NCI-H460 (cell line): ENCODE results near the gene NEMP1. TPM values are rescaled to one million over a fixed set of nuclear protein-coding genes. Genes with fewer than 3 reads are reported as not detected.
"Not testable (repeated sequence)": the region's sequence is repeated elsewhere in the genome, so short reads cannot be mapped to it uniquely, and the experiment has no call there.

Experiments
- DNase-seq: peaks from one replicate; pipeline ENCODE4 v3.0.0-alpha.2; 2016; ENCODE audit warnings: low read depth; ENCODE audit errors: extremely low read depth
- total RNA-seq: library from RNA; depleted of rRNA; stranded (reverse); fragments of >200 nt; shearing (Covaris generic); gene quantifications from 2 replicates; pipeline ENCODE4 v1.2.3, GENCODE V29; 2014

Gene NEMP1
- total RNA-seq, 1 experiment from 2014 or later, result 23.6 TPM

DNA sequence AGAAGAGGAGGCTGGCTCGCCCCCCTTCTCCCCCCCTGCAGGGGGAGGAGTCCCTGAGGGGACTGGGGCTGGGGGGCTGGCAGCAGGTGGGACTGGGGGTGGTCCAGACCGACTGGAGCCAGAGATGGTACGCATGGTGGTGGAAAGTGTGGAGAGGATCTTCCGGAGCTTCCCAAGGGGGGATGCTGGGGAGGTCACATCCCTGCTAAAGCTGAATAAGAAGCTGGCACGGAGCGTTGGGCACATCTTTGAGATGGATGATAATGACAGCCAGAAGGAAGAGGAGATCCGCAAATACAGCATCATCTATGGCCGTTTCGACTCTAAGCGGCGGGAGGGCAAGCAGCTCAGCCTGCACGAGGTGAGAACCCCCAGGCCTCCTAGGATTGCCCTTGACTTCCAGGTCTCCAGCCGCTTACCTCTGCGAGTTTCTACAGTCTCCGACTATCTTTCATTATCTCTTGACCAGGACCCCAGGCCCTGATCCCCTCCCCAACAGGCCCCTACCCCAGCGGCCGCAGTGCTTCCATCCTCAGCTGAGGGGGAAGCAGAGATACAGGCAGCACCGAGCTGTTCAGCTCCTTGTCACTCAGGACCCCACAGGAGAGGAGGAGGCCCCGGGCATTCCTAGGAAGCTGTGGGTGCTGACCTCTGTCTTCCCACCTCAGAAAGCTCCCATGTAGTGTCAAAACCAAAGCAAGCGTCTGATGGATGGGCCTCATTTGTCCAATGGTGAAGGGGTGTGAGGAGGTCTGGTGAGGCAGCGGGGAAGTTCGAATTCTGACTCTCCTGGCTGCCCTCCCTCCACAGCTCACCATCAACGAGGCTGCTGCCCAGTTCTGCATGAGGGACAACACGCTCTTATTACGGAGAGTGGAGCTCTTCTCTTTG is 13.3 kb upstream of the NEMP1 start:
- DNase-seq, result no peak

DNA sequence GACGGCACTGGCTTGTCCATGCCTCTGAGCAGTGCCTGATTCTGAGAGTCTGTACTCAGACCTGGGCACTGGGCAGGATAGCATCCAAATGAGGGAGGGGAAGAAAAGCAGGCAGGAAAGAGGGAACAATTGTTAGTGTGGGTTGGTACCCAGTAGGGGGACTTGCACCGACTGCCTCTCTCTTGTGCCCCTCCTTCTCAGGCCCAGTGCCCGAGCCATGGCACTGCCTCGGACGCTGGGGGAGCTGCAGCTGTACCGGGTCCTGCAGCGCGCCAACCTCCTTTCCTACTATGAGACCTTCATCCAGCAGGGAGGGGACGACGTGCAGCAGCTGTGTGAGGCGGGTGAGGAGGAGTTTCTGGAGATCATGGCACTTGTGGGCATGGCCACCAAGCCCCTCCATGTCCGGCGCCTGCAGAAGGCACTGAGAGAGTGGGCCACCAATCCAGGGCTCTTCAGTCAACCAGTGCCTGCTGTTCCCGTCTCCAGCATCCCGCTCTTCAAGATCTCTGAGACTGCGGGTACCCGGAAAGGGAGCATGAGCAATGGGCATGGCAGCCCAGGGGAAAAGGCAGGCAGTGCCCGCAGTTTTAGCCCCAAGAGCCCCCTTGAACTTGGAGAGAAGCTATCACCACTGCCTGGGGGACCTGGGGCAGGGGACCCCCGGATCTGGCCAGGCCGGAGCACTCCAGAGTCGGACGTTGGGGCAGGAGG is 12.5 kb upstream of the NEMP1 start:
- DNase-seq, result no peak

DNA sequence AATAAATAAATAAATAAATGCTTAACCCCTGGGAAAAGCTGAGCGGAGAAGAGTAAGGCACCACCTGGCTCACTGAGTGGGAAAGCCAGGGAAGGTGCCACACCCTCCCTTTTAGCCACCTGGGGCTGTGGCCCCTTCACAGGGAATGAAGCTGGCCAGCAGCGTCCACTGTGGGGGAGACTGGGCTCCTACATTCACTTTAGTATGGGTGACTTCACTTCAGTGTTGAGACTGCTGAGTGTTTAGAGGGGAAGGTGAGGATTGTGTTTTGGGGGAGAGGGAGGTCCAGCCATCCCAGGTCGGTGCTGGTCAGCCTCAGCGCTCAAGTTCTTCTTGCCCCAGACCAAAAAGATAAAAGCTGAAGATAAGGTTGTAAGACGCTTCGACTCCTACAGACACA is 11.9 kb upstream of the NEMP1 start:
- DNase-seq, result no peak

DNA sequence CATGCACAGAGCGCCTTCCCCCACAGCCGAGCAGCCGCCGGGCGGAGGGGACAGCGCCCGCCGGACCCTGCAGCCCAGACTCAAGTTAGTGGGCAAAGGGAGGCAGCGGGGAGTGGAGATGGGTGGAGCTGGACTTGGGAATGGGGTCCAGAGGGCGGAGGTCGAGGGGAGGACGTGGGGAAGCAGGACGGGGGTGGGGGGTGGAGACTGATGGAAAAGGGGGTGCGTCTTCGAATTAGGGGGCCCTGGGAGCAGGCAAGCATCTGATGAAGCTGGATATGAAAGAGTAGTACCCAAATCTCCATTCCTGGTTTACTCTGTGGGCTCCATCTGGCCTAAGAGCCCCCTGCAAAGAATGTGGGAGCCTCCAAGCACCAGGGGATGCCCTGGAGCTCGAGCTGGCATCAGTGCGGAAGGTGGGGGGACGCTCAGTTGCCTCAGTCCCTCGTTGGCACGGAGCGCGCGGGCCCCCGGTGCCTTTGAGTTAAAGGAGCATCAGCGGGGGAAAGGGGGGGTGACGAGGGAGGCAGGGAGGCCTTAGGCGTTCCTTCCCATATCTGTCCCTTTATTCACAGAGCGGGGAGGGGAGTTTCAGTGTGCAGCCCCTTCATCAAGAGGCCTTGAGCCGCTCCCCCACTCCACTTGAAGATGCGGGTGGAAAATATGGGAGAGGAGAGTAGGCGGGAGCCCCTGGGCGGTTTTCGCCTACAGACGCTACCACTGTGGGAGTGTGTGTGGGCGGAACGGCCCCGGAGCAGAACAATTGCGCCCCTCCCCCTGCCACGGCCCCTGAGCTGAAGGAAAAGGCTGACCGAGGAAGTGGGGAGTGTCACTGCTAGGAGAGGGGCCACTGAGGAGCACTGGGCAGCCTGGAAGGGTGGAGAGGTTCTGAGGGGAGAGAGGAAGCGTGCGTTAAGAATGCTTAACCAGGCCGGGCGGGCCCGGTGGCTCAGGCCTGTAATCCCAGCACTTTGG is 11.0 kb upstream of the NEMP1 start:
- DNase-seq, result no peak

DNA sequence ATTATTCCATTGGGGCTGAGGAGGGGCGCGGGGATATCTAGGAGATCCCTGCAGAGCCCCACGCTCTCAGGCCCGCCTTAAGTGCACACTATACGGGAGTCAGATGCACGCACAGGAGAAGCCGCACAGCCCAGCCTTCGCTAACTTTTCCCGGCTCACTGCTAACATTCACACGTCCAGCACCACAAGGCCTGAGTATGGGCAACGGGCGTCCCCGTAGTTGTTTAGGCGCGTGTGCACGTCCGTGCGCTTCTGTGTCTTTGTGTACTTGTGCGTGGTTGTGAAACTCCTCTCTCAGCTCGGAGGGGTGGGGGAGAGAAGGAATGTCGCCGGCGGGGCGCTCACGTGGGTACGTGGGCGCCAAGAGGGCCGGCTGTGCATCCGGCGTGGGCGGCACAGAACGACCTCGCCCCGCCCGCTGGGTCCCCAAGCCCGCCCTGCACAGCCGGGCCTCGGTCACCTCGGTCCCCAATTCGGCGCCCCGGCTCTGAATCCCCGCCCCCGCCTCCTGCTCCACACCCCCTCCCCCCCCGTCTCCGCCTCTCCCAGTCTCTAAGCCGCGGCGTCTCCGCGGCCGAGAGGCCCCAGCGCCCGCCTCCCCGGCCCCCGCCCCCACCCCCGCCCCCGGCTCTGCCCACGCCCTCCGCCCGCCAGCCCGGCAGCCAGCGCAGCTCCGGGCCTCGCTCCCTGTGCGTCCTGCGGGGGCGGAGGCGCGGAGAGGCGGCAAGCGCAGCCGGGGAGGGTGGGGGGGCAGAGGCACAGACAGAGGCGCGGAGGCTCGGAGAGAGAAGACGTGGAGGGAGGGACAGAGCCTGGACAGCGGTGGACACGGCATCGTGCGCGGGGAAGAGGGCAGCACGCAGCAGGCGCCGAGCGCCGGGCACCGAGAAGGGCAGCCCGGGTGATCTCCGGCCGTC is 10.0 kb upstream of the NEMP1 start, which contains the start of gene NAB2:
Gene NAB2, plus strand, starts transcription at position 761 of the 917 bp plus-strand sequence. CDS start 158 bp downstream, outside the sequence.
- DNase-seq, result peak; percentile 94

DNA sequence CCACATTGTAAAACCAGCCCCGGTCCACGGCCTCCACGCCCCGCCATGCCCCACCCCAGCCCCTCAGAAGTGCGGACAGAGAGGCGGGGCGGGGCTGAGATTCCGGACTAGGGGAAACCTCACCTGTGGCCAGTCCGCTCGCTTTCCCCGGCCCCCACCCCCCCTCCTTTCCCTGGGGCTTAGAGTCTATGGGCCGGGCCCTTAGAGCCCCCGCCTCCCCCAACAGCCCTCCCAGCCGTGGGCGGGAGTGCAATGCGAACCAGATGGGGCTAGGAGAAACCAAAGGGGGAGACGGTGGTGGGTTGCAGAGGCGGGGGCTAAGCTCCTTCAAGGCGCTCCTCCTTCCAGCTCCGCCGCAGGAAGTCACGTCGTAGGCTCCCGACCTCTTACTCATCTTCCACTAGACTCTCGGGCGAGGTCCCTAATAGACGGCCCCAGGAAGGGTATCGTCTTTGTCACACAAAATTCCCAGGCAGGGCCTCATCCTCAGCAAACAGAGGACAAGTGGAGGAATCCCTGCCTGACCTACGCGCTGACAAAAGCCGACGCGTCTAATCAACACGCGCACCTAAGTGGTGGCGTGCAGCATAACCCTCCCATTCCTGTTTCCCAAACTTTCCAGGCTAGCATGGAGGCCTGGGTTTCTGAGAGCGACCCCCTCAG is 9.2 kb upstream of the NEMP1 start:
- DNase-seq, result peak; percentile 83

DNA sequence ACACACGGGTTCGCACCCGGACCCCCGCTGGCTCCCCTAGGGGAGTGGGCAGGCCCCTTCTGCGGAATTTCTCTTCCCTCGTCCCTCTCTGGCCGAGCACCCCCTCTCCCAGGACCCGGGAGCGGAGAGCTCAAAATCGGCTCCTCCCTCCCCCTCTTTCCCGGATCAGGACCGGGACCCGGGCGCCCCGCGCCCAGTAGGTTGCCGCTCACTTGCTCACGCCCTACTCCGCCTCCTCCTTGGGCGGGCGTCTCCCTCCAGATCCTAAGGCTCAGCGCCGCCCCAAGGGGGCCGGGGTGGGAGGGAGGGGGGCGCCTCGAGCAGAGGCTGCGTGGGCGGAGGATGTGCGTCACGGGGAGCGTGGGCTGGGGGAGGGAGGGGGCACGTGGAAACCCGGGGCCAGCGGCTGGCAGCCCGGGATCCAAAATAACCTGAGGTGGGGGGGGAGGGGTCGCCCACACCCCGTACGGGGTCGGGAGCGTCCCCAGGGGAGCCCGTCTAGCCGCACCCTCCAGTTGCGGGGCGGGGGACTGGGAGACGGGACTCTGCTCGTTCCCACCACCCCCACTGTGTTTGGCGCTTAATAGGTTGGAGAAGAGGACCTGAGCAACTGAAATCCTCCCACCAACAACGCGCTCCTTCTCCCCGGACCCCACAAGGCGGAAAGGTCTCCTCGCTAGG is 8.6 kb upstream of the NEMP1 start:
- peak; percentile 79 for DNase-seq

DNA sequence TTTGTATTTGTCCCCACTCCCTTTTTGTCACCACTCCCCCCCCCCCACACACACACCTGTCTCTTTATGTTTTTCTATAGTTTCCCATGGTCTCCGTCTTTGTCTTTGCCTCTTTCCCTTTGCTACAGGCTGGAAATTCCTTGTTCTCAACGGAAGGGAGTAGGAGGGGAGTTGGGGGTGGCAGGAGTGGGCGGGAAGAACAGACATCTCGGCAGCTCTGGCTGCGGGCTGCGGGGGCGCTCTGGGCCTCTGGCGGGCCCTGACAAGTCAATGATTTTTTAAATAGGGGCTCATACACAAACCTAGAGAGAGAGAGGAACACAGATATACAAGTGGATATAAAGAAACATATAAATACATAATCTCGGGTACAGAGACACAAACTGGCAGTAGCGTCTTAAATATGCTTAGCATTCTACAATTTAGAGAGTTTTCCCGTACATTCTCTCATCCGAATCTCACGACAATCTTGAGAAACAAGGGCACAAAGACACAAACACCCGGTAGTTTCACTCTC is 8.0 kb upstream of the NEMP1 start:
- DNase-seq, result no peak

DNA sequence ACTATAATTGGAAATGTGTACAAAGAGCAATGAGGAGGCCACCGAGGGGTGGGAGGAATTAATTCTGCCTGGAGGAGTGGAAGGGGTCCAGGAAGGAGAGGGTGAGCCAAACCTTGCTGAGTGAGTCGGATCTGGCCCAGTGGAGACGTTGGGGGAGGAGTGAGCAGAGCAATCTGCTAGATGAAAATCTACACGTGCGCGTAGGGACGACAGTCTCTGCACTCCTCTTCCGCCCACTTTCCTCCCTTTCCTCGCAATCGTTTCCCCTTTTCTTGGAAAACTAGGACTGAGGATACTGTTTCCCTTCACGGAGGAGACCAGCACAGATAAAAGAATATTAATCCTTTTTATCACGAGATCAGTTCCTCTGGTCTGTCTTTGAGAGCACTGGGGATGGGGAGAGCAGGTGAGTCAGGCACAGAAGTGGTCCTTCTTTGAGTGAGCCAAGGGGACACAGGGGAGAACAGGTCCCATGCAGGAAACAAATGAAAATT is 7.5 kb upstream of the NEMP1 start:
- DNase-seq, result no peak

DNA sequence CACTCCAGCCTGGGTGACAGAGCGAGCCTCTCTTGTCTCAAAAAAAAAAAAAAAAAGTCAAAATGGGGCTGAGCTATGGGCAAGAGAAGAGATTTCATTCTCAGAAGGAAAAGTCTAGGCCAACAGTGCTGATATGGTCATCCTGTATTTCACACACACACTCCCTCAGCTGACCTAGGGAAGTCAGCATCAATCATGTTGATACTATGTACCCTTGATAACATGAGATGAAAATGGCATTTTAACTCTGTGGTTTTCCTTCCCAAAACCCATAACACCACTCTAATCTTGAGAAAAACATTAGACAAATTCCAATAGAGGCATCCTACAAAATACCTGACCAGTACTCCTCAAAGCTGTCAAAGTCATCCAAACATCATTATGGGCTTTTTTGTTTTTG is 2.3 kb upstream of the NEMP1 start:
- no peak for DNase-seq

DNA sequence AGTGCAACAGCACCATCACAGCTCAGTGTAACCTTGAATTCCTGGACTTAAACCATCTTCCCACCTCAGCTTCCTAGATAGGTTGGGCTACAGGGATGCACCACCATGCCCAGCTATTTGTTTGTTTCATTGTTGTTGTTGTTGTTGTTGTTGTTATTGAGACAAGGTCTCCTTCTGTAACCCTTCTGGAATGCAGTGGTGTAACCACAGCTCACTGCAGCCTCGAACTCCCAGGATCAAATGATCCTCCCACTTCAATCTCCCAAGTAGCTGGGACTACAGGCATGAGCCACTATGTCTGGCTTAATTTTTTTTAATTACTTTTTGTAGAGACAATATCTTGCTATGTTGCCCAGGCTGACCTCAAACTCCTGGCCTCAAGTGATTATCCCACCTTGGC is 1.2 kb upstream of the NEMP1 start:
- DNase-seq, result no peak

DNA sequence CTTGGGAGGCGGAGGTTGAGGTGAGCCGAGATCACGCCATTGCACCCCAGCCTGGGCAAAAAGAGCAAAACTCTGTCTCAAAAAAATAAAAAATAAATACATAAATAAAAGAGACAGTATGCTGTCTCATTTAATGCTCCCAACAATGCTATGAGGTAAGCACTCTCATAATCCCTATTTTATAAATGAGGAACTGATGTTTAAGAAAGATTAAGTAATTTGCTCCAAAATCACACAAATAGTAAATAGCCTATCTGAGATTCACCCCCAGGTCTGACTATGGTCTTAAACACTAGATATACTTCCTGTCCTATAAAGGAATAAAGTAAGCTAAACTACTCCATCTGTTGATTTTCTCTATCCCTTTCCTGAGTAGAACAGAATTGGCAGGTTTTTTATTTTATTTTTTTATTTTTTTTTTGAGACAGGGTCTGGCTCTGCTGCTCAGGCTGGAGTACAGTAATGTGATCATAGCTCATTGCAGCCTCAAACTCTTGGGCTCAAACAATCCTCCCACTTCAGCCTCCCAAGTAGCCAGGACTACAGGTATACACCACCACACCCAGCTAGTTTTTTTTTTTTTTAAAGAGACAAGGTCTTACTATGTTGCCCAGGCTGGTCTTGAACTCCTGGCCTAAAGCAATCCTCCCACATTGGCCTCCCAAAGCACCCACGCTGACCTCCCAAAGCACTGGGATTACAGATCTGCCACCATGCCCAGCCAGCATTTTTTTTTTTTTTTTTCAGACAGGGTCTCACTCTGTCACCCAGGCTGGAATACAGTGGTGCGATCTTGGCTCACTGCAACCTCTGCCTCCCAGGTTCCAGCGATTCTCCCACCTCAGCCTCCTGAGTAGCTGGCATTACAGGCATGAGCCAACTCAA is 4.8 kb downstream of the NEMP1 start:
- DNase-seq, result not testable (repeated sequence)

DNA sequence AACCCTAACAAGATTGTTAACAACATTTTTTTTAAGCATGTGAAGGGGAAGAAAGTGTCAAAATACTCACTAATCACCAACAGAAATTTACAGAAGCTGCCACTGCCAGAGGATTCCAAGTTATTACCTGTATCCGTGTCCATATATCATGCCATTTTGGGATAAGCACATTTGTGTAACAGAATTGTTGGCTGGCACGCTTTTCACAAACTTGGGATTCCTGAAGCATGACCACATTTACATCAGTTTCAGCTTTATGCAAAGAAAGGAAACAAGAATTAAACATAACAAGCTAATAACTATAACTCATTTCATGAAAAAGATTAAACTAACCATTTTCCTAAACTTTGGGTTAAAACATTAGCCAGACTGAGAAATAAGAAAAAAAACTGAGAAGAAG is 5.9 kb downstream of the NEMP1 start:
- DNase-seq, result no peak

DNA sequence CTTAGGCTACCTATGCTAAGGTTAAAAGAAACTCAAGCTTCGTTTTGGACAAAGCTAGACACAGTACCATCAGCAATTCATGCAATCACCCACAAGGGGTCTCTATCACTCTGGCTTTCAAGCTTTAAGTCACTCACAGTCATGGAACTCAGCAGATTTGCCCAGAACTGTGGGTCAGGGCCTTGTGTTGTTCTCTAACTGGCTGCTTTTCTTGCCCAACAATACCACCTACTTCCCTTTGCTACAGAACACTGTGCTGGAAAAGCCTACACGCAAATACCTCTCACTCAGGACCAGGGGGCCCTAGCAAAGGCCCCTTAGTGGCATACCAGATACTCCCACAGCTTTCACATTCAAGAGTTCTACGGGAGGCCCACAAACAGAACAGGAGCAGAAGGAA is 9.1 kb downstream of the NEMP1 start:
- peak; percentile 78 for DNase-seq

DNA sequence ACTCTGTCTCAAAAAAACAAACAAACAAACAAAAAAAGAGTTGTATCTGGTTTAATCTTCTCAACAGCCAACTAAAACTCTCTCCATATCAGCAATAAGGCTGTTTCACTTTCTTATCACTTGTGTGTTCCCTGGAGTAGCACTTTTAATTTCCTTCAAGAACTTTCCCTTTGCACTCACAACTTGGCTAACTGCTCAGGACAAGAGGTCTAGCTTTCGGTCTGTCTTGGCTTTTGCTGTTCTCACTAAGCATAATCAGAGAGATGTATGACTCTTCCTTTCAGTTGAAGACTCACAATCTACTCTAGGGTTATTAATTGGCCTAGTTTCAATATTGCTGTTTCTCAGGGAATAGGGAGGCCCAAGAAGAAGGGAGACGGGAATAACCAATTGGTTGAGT is 12.3 kb downstream of the NEMP1 start:
- no peak for DNase-seq

DNA sequence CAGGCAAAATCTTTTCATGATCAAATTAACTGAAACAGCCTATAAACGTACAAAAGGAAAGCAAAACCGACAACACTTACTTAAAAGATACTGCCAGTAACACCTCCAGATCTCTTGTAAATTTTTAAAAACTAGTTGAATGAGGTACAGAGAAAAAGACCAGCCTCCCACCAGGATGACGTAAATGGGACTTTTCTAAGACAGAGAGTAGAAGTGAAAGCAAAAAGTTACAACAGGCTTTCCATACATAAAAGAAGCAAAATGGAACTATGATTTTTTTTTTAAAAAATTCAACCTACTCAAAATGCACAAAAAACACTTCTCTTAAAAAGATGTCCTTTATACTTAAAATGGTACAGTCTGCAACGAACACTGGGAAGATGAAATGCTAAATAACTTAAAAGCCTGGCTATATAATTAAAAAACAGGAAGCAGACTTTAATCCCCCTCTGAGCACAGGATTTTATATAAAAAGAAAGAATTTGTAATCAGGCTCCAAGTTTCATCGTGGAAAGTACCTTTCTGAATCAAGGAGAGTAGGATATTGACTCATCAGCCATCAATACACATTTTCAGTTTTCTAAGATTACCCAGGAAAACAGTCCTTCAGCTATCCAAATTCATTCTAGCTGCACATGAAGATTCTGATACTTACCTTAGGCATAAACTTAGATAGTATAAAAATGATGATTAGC is 14.5 kb downstream of the NEMP1 start:
- no peak for DNase-seq

DNA sequence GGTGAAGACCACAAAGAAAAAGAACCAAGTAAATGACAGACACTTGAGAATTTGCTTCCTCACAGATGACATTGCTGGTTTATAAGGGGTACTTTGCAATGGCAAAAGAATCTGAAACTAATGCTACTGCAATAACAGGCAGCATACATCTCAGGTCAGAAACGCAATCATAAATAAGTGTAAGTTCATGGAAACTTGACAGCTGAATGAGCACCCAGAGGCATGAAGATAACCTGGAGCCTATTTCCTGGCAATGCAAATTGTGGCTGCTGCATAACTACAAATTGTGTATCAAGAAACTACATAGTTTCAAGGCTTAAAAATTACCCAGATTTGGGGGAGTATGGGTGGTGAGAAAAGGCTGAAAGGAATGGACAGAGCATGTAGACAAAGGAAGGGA is 20.1 kb downstream of the NEMP1 start:
- no peak for DNase-seq
